GM12874 (cell line): ENCODE data around the gene LCNL1.

Source experiments
- TF ChIP-seq, protein P1 (sequence below): IDR thresholded peaks from 2 replicates; pipeline ENCODE4 v1.5.1; 2011; ENCODE audit warnings: low read depth, mild to moderate bottlenecking, control low read depth, low read length, moderate library complexity; ENCODE audit not compliant: insufficient read depth

Gene LCNL1

DNA sequence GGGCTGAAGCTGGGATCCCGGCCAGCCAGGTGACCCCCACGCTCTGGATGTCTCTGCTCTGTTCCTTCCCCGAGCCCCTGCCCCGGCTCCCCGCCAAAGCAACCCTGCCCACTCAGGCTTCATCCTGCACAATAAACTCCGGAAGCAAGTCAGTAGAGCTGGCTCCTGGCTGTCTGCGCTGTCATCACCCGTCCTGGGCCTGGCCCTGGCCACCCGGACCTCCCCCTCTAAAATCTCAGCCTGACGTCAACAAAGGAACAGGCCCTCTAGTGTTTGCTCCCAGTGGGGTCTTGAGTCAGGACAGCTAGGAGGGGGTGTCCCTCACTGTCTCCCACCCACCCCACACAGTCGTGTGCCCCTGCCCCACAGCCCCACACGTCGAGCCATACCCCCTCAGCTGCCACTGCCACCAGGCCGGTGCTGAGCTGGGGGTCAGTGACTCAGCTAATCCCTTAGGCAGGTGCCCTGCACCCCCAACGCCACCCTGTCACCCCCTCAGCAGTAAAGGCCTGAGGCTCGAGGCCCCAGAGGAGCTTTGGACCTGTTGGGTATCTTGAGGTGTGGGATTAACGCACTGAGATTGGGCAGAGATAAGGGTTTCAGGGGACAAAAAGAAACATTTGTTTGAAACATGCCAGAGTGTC is 1.1 kb upstream of the LCNL1 start:
- TF ChIP-seq, protein P1, sequence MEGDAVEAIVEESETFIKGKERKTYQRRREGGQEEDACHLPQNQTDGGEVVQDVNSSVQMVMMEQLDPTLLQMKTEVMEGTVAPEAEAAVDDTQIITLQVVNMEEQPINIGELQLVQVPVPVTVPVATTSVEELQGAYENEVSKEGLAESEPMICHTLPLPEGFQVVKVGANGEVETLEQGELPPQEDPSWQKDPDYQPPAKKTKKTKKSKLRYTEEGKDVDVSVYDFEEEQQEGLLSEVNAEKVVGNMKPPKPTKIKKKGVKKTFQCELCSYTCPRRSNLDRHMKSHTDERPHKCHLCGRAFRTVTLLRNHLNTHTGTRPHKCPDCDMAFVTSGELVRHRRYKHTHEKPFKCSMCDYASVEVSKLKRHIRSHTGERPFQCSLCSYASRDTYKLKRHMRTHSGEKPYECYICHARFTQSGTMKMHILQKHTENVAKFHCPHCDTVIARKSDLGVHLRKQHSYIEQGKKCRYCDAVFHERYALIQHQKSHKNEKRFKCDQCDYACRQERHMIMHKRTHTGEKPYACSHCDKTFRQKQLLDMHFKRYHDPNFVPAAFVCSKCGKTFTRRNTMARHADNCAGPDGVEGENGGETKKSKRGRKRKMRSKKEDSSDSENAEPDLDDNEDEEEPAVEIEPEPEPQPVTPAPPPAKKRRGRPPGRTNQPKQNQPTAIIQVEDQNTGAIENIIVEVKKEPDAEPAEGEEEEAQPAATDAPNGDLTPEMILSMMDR: no peak

DNA sequence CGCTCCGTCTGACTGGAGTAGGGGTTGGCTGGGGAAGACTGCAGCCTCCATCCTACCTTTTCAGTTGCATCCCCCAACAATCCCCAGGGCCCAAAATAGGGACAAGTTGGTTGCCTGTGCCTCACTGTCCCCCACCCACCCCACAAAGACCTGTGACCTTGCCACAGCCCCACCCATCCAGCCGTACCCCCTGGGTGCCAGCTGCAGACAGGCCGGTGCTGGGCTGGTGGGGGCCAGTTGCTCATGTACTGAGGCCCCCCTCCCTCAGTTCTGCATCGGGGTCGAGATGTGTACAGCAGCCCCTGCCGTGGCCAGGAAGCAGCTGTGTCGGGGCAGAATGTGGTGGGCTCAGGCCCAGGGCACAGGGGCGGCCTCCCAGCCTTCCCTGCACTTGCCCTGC is 374 bp downstream of the LCNL1 start:
- TF ChIP-seq, protein P1: no peak

DNA sequence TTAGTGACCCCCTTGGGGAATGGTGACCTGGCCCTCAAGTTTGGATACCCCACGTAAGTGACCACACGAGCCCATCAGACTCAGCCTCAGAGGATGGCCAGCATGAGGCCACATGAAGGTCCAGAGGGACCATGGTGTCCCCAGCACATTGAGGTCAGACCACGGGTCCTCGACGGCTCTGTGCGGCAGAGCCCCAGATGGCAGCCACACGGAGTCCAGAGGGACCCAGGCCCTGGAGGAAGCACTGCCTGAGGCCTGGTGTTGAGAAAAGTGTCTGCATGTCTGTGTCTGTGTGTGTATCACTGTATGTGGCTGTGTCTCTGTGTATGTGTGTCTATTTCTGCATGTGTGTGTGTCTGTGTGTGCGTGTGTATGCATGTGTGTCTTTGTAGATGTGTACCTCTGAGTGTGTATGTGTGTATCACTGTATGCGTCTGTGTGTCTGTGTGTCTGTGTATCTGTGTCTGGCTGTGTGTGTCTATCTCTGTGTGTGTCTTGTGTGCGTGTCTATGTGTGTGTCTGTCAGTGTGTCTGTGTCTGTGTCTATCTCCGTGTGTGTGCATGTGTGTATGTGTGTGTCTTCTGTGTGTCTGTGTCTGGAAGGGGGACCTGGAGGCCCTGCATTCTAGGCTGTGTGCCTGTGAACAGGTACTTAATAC is 992 bp downstream of the LCNL1 start:
- TF ChIP-seq, protein P1: no peak

DNA sequence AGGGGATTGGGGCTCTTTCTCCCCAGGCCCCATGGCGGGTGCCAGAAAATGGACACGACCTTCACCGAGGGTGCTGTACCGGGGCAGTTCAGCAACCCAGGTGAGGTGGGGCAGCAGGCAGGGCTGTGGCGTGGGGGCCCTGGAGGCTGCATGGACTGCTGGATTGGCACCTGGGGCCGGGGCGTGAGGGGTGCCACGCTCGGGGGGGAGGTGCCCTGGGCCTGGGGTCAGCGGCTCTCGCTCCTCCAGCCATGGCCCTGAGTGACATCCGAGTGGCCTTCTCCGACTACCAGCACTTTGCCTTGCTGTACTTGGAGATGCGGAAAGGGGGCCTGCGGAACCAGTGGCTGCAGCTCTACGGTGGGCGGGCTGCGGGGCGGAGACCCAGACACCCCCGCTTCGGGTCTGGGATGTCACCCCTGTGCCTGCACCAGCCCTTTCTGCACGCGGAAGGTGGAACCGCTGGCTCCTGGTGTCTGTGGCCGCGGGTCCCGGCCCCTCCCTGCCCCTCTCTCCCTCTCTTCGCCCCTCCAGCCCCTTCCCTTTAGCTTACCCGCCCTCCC is 1.8 kb downstream of the LCNL1 start:
- TF ChIP-seq, protein P1: no peak

DNA sequence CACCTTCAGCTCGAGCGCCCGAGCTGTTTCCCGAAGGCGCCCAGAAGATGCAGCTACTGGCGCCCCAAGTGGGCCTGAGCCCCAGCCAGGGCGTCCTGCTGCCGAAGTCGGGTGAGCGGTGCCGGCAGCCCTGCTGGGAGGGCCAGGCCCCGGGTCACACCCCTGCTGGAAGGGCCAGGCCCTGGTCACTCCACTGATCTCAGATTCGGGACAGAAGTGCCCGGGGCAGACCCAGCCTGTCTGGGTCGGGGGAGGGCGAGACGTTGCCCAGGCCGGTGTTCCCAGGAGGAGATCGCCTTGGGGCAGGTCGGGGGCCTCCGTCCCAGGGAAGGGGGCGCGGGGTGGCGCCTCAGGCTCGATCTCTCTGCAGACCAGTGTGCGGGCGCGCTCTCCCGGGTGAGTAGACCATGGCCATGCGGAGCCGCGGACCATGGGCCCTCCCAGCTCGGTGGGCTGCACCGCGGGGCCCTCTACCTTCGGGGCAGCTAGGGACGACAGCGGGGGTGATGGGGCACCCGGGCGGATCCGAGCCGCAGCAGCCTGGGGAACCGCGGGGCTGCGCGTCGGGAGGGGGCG is 2.3 kb downstream of the LCNL1 start:
- TF ChIP-seq, protein P1: no peak

DNA sequence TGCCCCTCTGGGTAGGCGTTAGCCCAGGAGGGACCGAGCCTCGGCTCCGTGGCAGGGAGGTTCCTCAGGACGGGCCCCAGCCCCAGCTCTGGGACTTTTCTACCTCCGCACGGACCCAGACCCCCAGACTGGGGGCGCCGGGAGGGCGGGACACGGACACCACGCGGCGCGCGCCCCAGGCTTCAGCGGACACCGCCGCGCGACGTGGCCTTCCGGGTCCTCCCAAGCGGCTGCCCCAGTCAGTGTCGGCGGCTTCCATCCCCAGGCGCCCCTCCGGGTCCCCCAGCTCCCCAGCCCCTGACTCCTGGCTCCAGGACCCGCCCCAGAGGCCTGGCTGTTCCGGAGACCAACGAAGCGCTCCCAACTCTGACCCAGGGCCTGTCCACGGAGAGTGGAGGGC is 3.1 kb downstream of the LCNL1 start:
- TF ChIP-seq, protein P1: no peak

DNA sequence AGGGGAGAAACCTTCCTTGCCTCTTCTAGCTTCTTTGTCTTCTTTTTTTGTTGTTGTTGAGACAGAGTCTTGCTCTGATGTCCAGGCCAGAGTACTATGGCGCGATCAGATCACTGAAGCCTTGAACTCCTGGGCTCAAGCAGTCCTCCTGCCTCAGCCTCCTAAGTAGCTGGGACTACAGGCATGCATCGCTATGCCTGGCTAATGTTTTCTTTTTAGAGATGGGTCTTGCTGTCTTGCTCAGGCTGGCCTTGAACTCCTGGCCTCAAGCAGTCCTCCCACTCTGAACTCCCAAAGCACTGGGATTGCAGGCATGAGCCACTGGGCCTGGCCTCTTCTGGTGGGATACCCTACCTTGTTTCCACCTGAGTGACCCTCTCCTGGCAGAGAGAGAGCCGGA is 6.1 kb downstream of the LCNL1 start:
- TF ChIP-seq, protein P1: no peak
